IgD-negative memory B cell (primary cell): ENCODE data around the gene PAPPA2. TPM values are rescaled to one million over a fixed set of nuclear protein-coding genes. Genes with fewer than 3 reads are reported as not detected.
"Not testable (repeated sequence)": the region's sequence is repeated elsewhere in the genome, so short reads cannot be mapped to it uniquely, and the experiment has no call there.

ENCODE experiments used
- H3K27ac Mint-ChIP-seq, 3 donors: one replicate each; pipeline ENCODE4 v1.8.0; 2020 to 2022; ENCODE audit warnings: mild to moderate bottlenecking in 3 of 3, mixed read lengths in 3 of 3, moderate library complexity in 1 of 3
- H3K27me3 Mint-ChIP-seq: one replicate; pipeline ENCODE4 v1.8.0; 2021; ENCODE audit warnings: mixed read lengths
- H3K36me3 Mint-ChIP-seq: one replicate; pipeline ENCODE4 v1.8.0; 2020; ENCODE audit warnings: mild to moderate bottlenecking, mixed read lengths
- H3K4me1 Mint-ChIP-seq, 3 donors: one replicate each; pipeline ENCODE4 v1.8.0; 2020 to 2022; ENCODE audit warnings: mixed read lengths in 3 of 3, mild to moderate bottlenecking in 1 of 3
- H3K4me3 Mint-ChIP-seq, 4 donors: one replicate each; pipeline ENCODE4 v1.8.0; 2020 to 2022; ENCODE audit warnings: mild to moderate bottlenecking in 4 of 4, mixed read lengths in 4 of 4, moderate library complexity in 3 of 4
- H3K9me3 Mint-ChIP-seq, 3 donors: one replicate each; pipeline ENCODE4 v1.8.0; 2020 to 2021; ENCODE audit warnings: mixed read lengths in 3 of 3, mild to moderate bottlenecking in 1 of 3
- polyA plus RNA-seq: library from polyadenylated mRNA; unstranded; fragments of 300-500 nt; fragmentation: Illumina TruSeq; gene quantifications from one replicate; pipeline ENCODE4 v1.2.3, GENCODE V29; 2021

Gene PAPPA2
- polyA plus RNA-seq, 1 donor from 2014 or later: not detected

DNA sequence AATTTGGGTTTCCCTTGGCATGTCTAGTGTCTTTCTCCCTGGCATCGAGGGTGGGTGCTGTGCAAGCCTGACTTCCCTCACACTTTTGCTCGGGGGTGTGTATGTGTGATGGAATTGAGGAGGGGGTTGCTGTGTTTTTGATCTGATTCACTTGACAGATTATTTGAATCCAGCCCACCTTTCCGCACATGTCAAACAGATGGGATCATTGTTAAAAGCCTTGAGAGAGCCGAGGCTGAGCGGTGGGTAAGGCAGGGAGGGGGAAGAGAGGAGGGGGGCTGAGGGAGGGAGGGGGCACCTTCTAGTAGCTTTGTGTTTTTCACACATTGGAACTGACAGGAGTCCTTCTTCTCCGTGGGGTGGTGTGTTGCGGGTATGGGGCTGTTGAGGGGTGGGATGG is 90.0 kb downstream of the PAPPA2 start:
- peaks cover 0 to 2% (median 0%) of the 10 kb centered on the region in 3 donors for H3K9me3 Mint-ChIP-seq
- peaks cover 9% of the 10 kb centered on the region for H3K27me3 Mint-ChIP-seq
- H3K27ac Mint-ChIP-seq: no peak overlapping the region
- H3K36me3 Mint-ChIP-seq: no peaks in the 10 kb centered on the region
- peak overlapping the region in 1 of 4 donors; percentile 58 for H3K4me3 Mint-ChIP-seq
- H3K4me1 Mint-ChIP-seq: no peaks in the 10 kb centered on the region

DNA sequence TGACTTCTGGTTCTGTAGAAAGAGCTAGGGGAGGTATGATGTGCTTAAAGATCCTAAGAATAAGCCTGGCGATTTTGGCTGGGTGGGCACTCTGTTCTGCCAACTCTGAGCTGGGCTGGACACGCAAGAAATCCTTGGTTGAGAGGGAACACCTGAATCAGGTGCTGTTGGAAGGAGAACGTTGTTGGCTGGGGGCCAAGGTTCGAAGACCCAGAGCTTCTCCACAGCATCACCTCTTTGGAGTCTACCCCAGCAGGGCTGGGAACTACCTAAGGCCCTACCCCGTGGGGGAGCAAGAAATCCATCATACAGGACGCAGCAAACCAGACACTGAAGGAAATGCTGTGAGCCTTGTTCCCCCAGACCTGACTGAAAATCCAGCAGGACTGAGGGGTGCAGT is 93.3 kb downstream of the PAPPA2 start:
- Mint-ChIP-seq H3K4me3 (no peak overlapping the region), H3K9me3 (peaks cover 0 to 3% (median 0%) of the 10 kb centered on the region in 3 donors), H3K4me1 (no peaks in the 10 kb centered on the region), H3K27ac (no peak overlapping the region), H3K36me3 (no peaks in the 10 kb centered on the region), H3K27me3 (peaks cover 10% of the 10 kb centered on the region)

GRCh38 chr1:176557543-176558258 is 94.7 kb downstream of the PAPPA2 start:
- Mint-ChIP-seq H3K4me3 (no peak overlapping the region), H3K36me3 (no peaks in the 10 kb centered on the region)

DNA sequence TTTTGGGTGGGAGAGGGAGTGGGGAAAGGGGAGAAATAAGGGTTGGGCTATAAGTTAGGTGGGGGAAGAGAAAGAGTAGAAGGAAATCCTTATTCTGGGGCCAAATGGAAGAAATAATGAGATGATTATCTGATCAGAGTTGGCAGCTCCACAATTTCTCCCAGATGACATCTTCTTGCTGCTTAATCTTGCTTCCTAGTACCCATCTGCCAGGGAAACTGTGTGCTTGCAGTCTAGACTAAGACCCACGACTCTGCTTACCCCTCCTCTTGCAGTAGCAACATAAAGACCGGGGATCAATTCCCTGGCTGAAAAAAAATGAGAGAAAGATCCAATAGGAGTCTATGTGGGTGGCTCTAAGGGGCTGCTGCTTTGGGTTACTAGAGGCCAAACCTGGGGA is 95.6 kb downstream of the PAPPA2 start:
- Mint-ChIP-seq H3K36me3 (no peaks in the 10 kb centered on the region), H3K27ac (no peak overlapping the region), H3K9me3 (peaks cover 0 to 2% (median 0%) of the 10 kb centered on the region in 3 donors), H3K27me3 (peaks cover 3% of the 10 kb centered on the region), H3K4me1 (no peaks in the 10 kb centered on the region), H3K4me3 (no peak overlapping the region)

More at GRCh38 chr1:176557543-176558258, 94.7 kb downstream of the PAPPA2 start:
- peaks cover 0 to 2% (median 0%) of the 10 kb centered on the region in 3 donors for H3K9me3 Mint-ChIP-seq
- H3K4me1 Mint-ChIP-seq: no peaks in the 10 kb centered on the region
- H3K27ac Mint-ChIP-seq: no peak overlapping the region
- peaks cover 6% of the 10 kb centered on the region for H3K27me3 Mint-ChIP-seq

- no peak overlapping the region for H3K27ac Mint-ChIP-seq
- H3K4me1 Mint-ChIP-seq: no peaks in the 10 kb centered on the region
- no peak overlapping the region for H3K4me3 Mint-ChIP-seq
- H3K36me3 Mint-ChIP-seq: no peaks in the 10 kb centered on the region
- H3K27me3 Mint-ChIP-seq: peaks cover 1% of the 10 kb centered on the region
- peaks cover 0 to 2% (median 0%) of the 10 kb centered on the region in 3 donors for H3K9me3 Mint-ChIP-seq
Measured at GRCh38 chr1:176559474-176559873, 96.5 kb downstream of the PAPPA2 start.

- Mint-ChIP-seq H3K36me3 (no peaks in the 10 kb centered on the region), H3K4me1 (no peaks in the 10 kb centered on the region), H3K27me3 (peaks cover 1% of the 10 kb centered on the region), H3K27ac (no peak overlapping the region), H3K9me3 (peaks cover 0 to 2% (median 0%) of the 10 kb centered on the region in 3 donors), H3K4me3 (no peak overlapping the region)
Measured at GRCh38 chr1:176559878-176560277, 96.9 kb downstream of the PAPPA2 start.

DNA sequence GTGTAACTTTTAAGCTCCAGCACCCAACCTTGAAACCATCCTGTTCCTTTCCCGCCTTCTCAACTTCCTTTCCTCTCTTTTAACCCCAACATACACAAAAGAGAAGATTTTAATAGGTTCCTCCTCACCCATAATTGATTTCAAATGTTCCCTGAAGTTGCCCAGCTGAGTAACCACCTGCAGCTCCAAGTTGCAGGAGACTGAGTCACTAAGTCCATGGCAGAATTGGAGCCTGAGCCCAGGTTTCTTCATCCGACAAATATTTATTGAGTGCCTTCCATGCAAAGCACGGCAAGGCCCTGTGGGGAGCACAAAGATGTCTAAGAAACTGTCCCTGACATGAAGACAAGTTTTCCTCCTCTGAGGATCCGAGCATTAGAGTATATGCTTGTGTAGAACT is 97.7 kb downstream of the PAPPA2 start:
- Mint-ChIP-seq H3K4me1 (no peaks in the 10 kb centered on the region), H3K9me3 (peaks cover 0 to 2% (median 0%) of the 10 kb centered on the region in 3 donors), H3K4me3 (no peak overlapping the region), H3K27ac (no peak overlapping the region), H3K27me3 (peaks cover 1% of the 10 kb centered on the region), H3K36me3 (no peaks in the 10 kb centered on the region)

- H3K36me3 Mint-ChIP-seq, H3K27ac Mint-ChIP-seq, H3K27me3 Mint-ChIP-seq, H3K4me1 Mint-ChIP-seq, H3K4me3 Mint-ChIP-seq, H3K9me3 Mint-ChIP-seq: not testable (repeated sequence)
Measured at GRCh38 chr1:176561761-176562160, 98.8 kb downstream of the PAPPA2 start.

GRCh38 chr1:176566004-176566975 is 103.3 kb downstream of the PAPPA2 start:
- H3K36me3 Mint-ChIP-seq: no peaks in the 10 kb centered on the region
- H3K4me1 Mint-ChIP-seq: no peaks in the 10 kb centered on the region
- no peak overlapping the region for H3K4me3 Mint-ChIP-seq
- H3K27me3 Mint-ChIP-seq: peaks cover 2% of the 10 kb centered on the region
- H3K27ac Mint-ChIP-seq: no peak overlapping the region
- no peaks in the 10 kb centered on the region for H3K9me3 Mint-ChIP-seq

DNA sequence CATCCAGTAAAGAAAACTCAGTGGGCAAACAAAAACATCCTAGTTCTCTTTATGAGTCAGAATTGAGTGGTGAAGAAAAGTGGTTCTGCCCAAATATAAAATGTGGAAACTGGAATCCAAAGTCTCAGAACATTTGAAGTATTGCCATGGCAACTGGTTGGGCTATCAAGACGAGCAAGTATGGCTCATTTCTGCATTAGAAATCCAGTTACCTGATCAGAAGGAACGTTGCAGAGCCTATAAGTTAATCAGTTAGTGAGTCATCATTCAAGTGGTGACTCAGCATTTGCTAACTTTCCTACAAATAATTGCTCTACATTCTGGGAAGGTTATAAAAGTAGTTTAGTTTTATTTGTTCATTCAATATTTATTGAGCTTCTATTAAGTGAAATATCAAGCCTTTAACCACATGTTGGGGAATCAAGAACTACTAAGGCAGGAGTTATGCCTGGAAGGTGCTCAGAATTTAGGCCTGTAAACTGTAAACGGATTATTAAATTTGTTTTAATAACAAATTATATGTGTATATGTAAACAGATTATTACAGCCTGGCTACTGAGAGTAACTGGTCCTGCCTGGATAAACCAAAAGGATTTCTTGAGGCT is 104.3 kb downstream of the PAPPA2 start:
- Mint-ChIP-seq H3K27ac (no peak overlapping the region), H3K4me3 (no peak overlapping the region), H3K36me3 (no peaks in the 10 kb centered on the region), H3K4me1 (no peaks in the 10 kb centered on the region), H3K27me3 (peaks cover 2% of the 10 kb centered on the region), H3K9me3 (no peaks in the 10 kb centered on the region)

- Mint-ChIP-seq H3K27me3 (peaks cover 2% of the 10 kb centered on the region), H3K4me1 (no peaks in the 10 kb centered on the region), H3K27ac (no peak overlapping the region), H3K36me3 (no peaks in the 10 kb centered on the region), H3K4me3 (no peak overlapping the region), H3K9me3 (no peaks in the 10 kb centered on the region)
Measured at GRCh38 chr1:176568185-176568584, 105.2 kb downstream of the PAPPA2 start.

- Mint-ChIP-seq H3K4me3 (no peak overlapping the region), H3K4me1 (no peaks in the 10 kb centered on the region), H3K27ac (no peak overlapping the region), H3K36me3 (no peaks in the 10 kb centered on the region), H3K9me3 (no peaks in the 10 kb centered on the region), H3K27me3 (peaks cover 2% of the 10 kb centered on the region)
Measured at GRCh38 chr1:176574756-176575155, 111.8 kb downstream of the PAPPA2 start.

DNA sequence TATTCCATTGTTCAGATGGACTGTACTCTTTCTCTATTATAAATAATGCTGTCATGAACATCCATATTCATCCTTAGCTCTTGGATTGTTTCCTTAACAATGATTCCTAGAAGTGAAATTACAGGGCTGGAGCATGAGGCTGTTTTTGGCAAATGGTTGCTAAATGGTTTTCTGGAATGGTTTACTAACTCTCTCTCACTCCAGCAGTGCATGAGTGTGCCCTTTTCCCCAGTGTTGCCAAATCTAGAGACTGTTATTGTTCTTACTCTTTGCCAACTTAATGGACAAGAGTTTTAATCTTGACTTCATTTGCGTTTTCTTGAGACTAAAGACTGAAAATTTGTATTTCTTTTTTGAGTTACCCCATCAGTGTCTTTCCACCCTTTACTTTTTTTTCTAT is 113.0 kb downstream of the PAPPA2 start:
- no peaks in the 10 kb centered on the region for H3K36me3 Mint-ChIP-seq
- no peaks in the 10 kb centered on the region for H3K9me3 Mint-ChIP-seq
- no peaks in the 10 kb centered on the region for H3K4me1 Mint-ChIP-seq
- H3K27ac Mint-ChIP-seq: no peak overlapping the region
- H3K4me3 Mint-ChIP-seq: no peak overlapping the region
- peaks cover 2% of the 10 kb centered on the region for H3K27me3 Mint-ChIP-seq

GRCh38 chr1:176576670-176577069 is 113.7 kb downstream of the PAPPA2 start:
- no peak overlapping the region for H3K4me3 Mint-ChIP-seq
- H3K27ac Mint-ChIP-seq: no peak overlapping the region
- no peaks in the 10 kb centered on the region for H3K4me1 Mint-ChIP-seq
- H3K9me3 Mint-ChIP-seq: no peaks in the 10 kb centered on the region
- no peaks in the 10 kb centered on the region for H3K27me3 Mint-ChIP-seq
- no peaks in the 10 kb centered on the region for H3K36me3 Mint-ChIP-seq

- no peaks in the 10 kb centered on the region for H3K9me3 Mint-ChIP-seq
- no peaks in the 10 kb centered on the region for H3K36me3 Mint-ChIP-seq
- no peaks in the 10 kb centered on the region for H3K27me3 Mint-ChIP-seq
- H3K4me1 Mint-ChIP-seq: no peaks in the 10 kb centered on the region
- H3K27ac Mint-ChIP-seq: no peak overlapping the region
- H3K4me3 Mint-ChIP-seq: no peak overlapping the region
Measured at GRCh38 chr1:176577646-176578197, 114.7 kb downstream of the PAPPA2 start.
